ENCODE measurements around the gene PGLYRP4.

- TF ChIP-seq, protein P1, sequence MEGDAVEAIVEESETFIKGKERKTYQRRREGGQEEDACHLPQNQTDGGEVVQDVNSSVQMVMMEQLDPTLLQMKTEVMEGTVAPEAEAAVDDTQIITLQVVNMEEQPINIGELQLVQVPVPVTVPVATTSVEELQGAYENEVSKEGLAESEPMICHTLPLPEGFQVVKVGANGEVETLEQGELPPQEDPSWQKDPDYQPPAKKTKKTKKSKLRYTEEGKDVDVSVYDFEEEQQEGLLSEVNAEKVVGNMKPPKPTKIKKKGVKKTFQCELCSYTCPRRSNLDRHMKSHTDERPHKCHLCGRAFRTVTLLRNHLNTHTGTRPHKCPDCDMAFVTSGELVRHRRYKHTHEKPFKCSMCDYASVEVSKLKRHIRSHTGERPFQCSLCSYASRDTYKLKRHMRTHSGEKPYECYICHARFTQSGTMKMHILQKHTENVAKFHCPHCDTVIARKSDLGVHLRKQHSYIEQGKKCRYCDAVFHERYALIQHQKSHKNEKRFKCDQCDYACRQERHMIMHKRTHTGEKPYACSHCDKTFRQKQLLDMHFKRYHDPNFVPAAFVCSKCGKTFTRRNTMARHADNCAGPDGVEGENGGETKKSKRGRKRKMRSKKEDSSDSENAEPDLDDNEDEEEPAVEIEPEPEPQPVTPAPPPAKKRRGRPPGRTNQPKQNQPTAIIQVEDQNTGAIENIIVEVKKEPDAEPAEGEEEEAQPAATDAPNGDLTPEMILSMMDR (IDR thresholded peaks at IDR 0.05) = no peak
- TF ChIP-seq POLR2A (IDR thresholded peaks at IDR 0.05) = no peak
These were observed 13.6 kb upstream of the PGLYRP4 start for GRCh38 chr1:153362187-153362775.

All from adrenal gland (tissue), 5 donors.